ENCODE data around the gene TTLL11. TPM values are rescaled to one million over a fixed set of nuclear protein-coding genes. Genes with fewer than 3 reads are reported as not detected.
A peak's percentile ranks its signal among the peaks of the same experiment; 100 is the strongest.

The TTLL11 gene
- total RNA-seq, 1 donor from 2014 or later: 4.0 TPM

- Mint-ChIP-seq H3K36me3 (ENCODE audit: low read depth, unreplicated experiment) (peaks cover 4% of the 10 kb centered on the region), H3K27me3 (ENCODE audit: unreplicated experiment) (peaks cover 10% of the 10 kb centered on the region), H3K4me3 (ENCODE audit: unreplicated experiment) (no peak overlapping the region), H3K4me1 (ENCODE audit: unreplicated experiment) (peaks cover 4% of the 10 kb centered on the region), H3K27ac (ENCODE audit: unreplicated experiment) (no peak overlapping the region), H3K9me3 (ENCODE audit: unreplicated experiment) (no peaks in the 10 kb centered on the region)
- TF ChIP-seq CTCF (IDR thresholded peaks at IDR 0.05; ENCODE audit: unreplicated experiment): no peak
- no peak for DNase-seq (ENCODE audit: low spot score)
These were observed 302.3 kb downstream of the TTLL11 start for GRCh38 chr9:121790841-121791240.

- H3K9me3 Mint-ChIP-seq (ENCODE audit: unreplicated experiment): no peaks in the 10 kb centered on the region
- H3K27me3 Mint-ChIP-seq (ENCODE audit: unreplicated experiment): peaks cover 9% of the 10 kb centered on the region
- DNase-seq (ENCODE audit: low spot score): no peak
- peaks cover 4% of the 10 kb centered on the region for H3K36me3 Mint-ChIP-seq (ENCODE audit: low read depth, unreplicated experiment)
- peak overlapping the region; percentile 18 for H3K27ac Mint-ChIP-seq (ENCODE audit: unreplicated experiment)
- no peak for TF ChIP-seq CTCF (IDR thresholded peaks at IDR 0.05; ENCODE audit: unreplicated experiment)
- peaks cover 8% of the 10 kb centered on the region for H3K4me1 Mint-ChIP-seq (ENCODE audit: unreplicated experiment)
- no peak overlapping the region for H3K4me3 Mint-ChIP-seq (ENCODE audit: unreplicated experiment)
These were observed 304.3 kb downstream of the TTLL11 start for GRCh38 chr9:121788686-121789366.

- H3K36me3 Mint-ChIP-seq (ENCODE audit: low read depth, unreplicated experiment): peaks cover 7% of the 10 kb centered on the region
- DNase-seq (ENCODE audit: low spot score): no peak
These were observed 306.1 kb downstream of the TTLL11 start for GRCh38 chr9:121786998-121787422.

GRCh38 chr9:121786543-121786948 is 306.6 kb downstream of the TTLL11 start:
- H3K27me3 Mint-ChIP-seq (ENCODE audit: unreplicated experiment): peaks cover 14% of the 10 kb centered on the region
- peak overlapping the region; percentile 43 for H3K27ac Mint-ChIP-seq (ENCODE audit: unreplicated experiment)
- no peak for DNase-seq (ENCODE audit: low spot score)
- H3K36me3 Mint-ChIP-seq (ENCODE audit: low read depth, unreplicated experiment): peaks cover 9% of the 10 kb centered on the region
- H3K4me1 Mint-ChIP-seq (ENCODE audit: unreplicated experiment): peaks cover 10% of the 10 kb centered on the region
- no peaks in the 10 kb centered on the region for H3K9me3 Mint-ChIP-seq (ENCODE audit: unreplicated experiment)
- H3K4me3 Mint-ChIP-seq (ENCODE audit: unreplicated experiment): no peak overlapping the region
- no peak for TF ChIP-seq CTCF (IDR thresholded peaks at IDR 0.05; ENCODE audit: unreplicated experiment)

More at GRCh38 chr9:121786998-121787422, 306.1 kb downstream of the TTLL11 start:
- Mint-ChIP-seq H3K27ac (ENCODE audit: unreplicated experiment) (peak overlapping the region; percentile 43), H3K4me3 (ENCODE audit: unreplicated experiment) (no peak overlapping the region), H3K9me3 (ENCODE audit: unreplicated experiment) (no peaks in the 10 kb centered on the region), H3K27me3 (ENCODE audit: unreplicated experiment) (peaks cover 14% of the 10 kb centered on the region), H3K4me1 (ENCODE audit: unreplicated experiment) (peaks cover 10% of the 10 kb centered on the region)
- TF ChIP-seq CTCF (IDR thresholded peaks at IDR 0.05; ENCODE audit: unreplicated experiment): no peak
